GM19239 (cell line): ENCODE measurements around the gene ILF2.
"Not testable (repeated sequence)": the region's sequence is repeated elsewhere in the genome, so short reads cannot be mapped to it uniquely, and the experiment has no call there.

Experiments
- DNase-seq: peaks from one replicate; pipeline ENCODE4 v3.0.0; 2011; ENCODE audit warnings: low spot score; ENCODE audit not compliant: insufficient read length
- FAIRE-seq: peaks from 2 replicates; lab custom pipeline; 2011; peaks lifted over from hg19 to GRCh38; lab: Jason Lieb, UNC

ILF2 gene

DNA sequence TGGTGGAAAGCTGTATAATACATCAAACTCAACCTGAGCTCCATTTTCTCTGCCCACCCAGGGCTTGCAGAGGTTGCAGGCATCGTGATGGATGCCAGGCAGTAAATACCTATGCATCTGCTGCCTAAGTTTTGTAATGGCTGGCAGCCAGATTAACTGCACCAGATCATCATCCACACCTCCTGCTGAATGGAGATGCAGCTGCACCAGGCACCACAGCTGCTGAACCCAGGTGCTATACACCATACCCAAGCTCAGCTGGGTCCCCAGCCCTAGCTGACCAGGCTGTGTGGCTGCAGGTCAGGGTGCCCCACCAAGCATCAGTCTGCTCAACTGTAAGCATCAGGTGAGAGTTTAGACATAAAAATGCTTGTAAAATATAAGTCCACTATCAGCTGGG is 19.0 kb downstream of the ILF2 start:
- DNase-seq (no peak), FAIRE-seq (no peak)

DNA sequence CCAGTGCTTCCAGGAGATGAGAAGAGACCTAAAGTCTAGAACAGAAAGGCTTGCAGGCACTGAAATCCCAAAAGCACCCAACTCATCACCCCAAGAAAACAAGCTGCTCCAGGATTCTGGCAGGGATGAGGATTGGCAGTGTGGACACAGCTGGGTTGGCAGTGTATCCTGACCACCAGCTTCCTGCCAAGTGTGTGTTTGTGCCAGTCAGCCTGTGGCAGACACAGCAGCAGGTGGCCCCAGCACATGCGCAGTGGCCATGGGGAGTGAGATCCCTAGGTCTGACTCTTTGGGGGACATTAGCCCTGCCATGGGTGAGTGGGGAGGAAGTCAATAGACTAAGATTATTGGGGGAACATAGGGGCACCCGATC is 20.9 kb downstream of the ILF2 start:
- DNase-seq = no peak
- FAIRE-seq = no peak

GRCh38 chr1:153649137-153649862 is 21.5 kb downstream of the ILF2 start:
- FAIRE-seq = no peak
- no peak for DNase-seq

DNA sequence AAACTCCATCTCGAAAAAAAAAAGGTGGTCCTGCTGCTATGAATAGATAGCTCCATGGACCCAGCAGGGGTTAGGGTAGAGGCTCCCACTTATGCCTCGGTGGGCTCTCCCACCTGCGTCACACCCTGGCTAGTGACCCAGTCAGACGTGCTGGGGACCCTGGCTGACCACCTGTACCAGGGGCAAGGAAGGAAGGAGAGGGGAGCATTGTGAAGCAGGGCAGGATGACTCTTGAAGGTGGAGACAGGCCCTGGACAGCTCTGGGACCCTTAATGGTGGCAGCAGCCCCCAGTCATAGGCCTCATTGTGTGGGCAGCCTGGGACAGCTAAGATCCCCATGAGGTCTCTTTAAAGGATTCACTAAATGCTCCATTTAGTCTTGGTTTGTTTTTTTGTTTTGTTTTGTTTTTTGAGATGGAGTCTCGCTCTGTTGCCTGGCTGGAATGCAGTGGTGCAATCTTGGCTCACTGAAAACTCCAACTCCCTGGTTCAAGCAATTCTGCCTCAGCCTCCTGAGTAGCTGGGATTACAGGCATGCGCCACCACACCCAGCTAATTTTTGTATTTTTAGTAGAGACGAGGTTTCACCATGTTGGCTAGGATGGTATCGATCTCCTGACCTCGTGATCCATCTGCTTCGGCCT is 22.7 kb downstream of the ILF2 start:
- no peak for FAIRE-seq
- DNase-seq = no peak

DNA sequence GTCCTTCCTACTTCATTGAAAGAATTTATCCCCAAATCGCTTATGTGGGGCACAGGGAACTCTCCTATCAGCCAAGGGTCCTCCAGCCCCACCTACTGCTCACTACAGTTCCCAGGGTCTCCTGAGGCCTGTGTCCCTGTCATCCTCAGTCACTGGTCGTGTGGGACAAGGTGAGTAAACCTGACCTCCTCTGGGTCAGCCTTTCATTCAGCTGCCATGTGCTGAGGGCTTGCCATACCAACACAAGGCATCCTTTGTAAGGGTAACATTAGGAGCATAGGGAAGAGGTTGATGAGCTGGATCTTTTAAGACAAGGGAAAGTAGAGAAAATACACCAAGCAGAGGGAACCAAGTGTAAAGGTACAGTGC is 23.5 kb downstream of the ILF2 start:
- DNase-seq (no peak), FAIRE-seq (no peak)

DNA sequence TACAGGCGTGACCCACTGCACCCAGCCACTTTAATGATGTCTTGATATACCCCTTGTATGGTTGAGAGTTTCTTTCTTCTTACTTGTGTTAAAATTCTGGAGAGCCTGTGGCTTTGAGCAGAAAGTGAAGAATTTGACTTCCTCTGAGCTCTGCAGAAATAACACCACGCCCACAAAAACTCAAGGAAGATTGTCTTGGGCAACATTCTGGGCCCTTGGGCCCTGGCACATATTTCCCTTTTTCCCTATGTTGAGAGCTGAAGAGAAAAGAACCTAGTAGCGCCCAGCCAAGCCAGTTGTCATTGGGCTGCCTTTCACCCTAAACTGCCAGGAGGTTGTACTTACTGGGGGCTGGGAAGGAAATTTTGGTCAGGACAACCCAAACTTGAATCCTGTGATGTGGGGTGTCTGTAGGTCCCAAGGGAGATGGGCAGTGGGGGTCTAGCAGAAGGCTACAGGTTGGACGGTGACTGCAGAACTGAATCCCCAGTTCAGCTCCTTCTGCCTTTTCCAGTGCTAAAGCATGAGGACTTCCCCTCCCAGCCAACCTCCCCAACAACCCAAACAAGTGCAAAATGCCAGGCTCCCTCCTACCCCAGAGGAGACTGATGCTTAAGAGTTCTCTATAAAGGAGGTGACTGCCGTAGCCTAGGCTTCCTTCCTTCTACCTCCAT is 24.0 kb downstream of the ILF2 start:
- DNase-seq = no peak
- FAIRE-seq = no peak

DNA sequence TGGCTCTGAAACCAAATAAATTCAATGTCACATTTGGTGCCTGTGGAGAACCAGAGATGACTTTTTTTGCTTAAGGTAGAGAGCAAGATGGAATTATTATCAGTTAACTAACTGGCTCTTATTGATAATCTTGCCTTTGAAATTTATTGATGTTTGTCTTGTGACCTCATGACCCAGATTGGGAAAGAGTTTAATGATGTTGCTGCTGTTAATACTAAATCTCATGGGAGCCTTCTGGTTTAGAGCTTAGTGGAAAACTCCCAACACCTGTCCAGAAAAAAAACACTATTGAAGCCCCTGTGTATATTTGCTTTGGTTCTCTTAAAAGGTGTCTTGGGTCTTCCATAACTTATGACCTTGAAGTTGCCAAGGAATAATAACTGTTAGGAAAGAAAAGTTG is 27.0 kb downstream of the ILF2 start:
- no peak for DNase-seq
- FAIRE-seq = no peak

GRCh38 chr1:153643100-153643499 is 27.7 kb downstream of the ILF2 start:
- FAIRE-seq = no peak
- no peak for DNase-seq

GRCh38 chr1:153642161-153642560 is 28.6 kb downstream of the ILF2 start:
- no peak for DNase-seq
- FAIRE-seq = no peak

GRCh38 chr1:153640861-153641260 is 29.9 kb downstream of the ILF2 start:
- FAIRE-seq (no peak), DNase-seq (no peak)

DNA sequence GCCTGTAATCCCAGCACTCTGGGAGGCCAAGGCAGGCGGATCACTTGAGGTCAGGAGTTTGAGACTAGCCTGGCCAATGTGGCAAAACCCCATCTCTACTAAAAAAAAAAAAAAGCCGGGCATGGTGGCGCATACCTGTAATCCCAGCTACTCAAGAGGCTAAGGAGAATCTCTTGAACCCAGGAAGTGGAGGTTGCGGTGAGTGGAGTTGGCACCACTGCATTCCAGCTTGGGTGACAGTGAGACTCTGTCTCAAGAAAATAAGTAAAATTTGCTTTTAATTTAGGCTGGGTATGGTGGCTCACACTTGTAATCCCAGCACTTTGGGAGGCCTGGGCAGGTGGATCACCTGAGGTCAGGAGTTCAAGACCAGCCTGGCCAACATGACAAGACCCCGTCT is 30.6 kb downstream of the ILF2 start:
- DNase-seq, FAIRE-seq: not testable (repeated sequence)

DNA sequence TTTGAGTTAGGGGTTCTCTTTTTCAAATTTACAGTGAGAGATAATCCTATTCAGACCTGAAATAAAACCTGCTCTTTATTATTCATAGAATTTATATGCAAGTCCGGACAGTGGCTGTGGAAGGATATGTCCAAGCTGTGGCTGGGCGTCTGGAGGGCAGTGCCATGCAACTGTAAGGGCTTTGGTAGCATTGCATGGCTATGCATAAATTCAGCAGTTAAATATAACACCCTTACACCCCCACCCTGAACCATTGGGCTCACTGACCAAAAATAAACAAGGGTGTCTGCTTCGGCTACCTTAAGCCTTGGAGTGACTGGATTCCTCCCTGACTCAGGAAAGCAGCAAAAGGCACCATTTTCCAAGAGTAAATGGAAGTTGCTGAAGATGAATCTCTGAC is 31.5 kb downstream of the ILF2 start:
- DNase-seq (no peak), FAIRE-seq (no peak)

GRCh38 chr1:153638261-153638660 is 32.5 kb downstream of the ILF2 start:
- FAIRE-seq (no peak), DNase-seq (no peak)

DNA sequence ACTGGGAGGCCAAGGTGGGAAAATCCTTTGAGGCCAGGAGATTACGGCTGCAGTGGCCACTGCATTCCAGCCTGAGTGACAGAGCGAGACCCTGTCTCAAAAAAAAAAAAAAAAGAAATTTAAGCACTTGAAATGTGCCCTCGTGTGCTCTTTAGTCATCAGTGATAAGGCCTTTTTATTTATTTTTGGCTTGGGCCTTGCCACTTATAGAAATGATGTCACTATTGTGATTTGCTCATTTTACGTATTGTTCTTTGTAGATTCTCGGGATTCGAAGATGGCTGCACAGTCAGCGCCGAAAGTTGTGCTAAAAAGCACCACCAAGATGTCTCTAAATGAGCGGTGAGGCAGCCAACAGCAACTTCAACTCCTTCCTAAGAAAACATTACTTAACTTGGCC is 34.5 kb downstream of the ILF2 start:
- no peak for FAIRE-seq
- no peak for DNase-seq

- no peak for DNase-seq
- no peak for FAIRE-seq
Observed at GRCh38 chr1:153635872-153636271, 34.9 kb downstream of the ILF2 start.

DNA sequence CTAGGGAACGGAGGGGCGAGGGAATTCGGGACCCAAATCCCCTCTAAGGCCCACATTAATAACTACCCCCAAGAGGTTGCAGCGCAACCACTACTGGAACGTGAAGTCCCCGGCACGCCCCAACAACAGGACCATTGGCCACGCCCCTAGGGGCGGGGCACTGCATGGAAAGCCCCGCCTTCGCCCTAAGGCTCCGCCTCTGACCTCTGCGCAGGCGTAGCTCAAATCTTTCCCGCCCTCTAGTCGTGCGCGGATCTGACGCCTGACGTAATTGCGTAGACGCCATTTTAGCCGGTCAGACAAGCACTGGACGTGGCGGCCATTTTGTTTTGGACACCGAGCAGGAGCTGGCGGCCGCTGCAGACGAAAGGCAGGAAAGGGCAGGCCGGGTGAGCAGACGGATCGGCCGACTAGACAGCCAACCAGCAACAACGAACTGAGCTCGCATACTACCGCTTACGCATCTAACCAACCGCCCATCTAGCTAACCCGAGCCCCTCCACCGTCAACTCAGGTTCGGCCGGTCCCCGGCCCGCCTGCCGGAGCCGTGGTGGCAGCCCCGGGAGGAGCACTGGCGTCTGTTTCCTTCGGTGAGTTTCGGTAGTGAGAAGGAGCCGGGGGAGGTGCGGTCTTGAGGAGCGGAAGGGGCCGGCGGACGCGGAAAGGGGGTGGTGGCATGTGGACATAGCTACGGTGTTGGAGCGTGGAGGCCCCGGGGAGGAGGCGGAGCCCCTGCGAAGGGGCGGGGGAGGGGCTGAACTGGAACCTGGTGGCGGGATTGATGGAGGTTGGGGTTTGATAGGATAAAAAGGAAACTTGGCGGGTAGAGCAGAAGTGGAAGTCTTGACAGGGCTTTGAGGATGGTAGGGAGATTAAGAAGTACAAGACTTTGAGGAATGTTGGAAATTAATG is 36.8 kb downstream of the ILF2 start, which contains the start of gene CHTOP:
Gene CHTOP (plus strand): TSS at position 313 of the 912 bp plus-strand sequence. CDS start 2,523 bp downstream, outside the sequence.
- FAIRE-seq (peak; percentile 97), DNase-seq (peak; percentile 97)

GRCh38 chr1:153633161-153633753 is 37.5 kb downstream of the ILF2 start:
- DNase-seq (no peak), FAIRE-seq (no peak)

- DNase-seq (no peak), FAIRE-seq (no peak)
Observed at GRCh38 chr1:153631047-153632022, 39.5 kb downstream of the ILF2 start.

DNA sequence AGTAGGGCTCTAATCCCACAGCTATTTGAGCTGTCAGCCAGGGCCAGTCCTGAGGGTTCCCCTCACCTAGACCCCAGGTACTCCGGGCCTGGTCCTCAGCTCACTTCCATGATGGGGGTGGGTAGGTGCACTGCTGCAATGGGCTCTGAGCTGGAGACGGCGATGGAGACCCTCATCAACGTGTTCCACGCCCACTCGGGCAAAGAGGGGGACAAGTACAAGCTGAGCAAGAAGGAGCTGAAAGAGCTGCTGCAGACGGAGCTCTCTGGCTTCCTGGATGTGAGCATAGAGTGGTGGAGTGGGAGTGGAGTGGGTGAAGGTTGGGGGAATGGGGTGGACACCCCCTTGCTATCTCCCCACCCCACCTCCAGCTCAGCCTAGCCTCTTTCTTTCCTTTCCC is 40.4 kb downstream of the ILF2 start:
- DNase-seq = no peak
- no peak for FAIRE-seq
